GM19240 (cell line): ENCODE data around the gene CYP2F1.

ENCODE experiments used
- DNase-seq: peaks from one replicate; pipeline ENCODE4 v3.0.0; 2011; ENCODE audit warnings: low spot score; ENCODE audit not compliant: insufficient read length

The CYP2F1 gene

GRCh38 chr19:41175801-41176777 is 61.9 kb downstream of the CYP2F1 start:
- no peak for DNase-seq
